Stimulated activated CD4-positive, alpha-beta T cell treated with anti-CD3 and anti-CD28 coated beads, Interleukin-1b, Interleukin-23, amount 100 ng/mL, for 4 hours (primary cell): Measurements from ENCODE around the gene ANKLE1.

ENCODE experiments used
- DNase-seq, 2 donors: peaks; one replicate each; pipeline ENCODE4 v3.0.0-alpha.2; 2020; ENCODE audit warnings: low read depth in 2 of 2

The ANKLE1 gene

GRCh38 chr19:17281391-17282304 lies at the start of gene ANKLE1:
TSS of gene ANKLE1 (plus strand) at chr19:17281901. CDS start at chr19:17281921, 20 bp downstream.
- DNase-seq, result peak in 1 of 2 donors; percentile 50

- no peak for DNase-seq
These were observed 49.4 kb upstream of the ANKLE1 start for GRCh38 chr19:17232258-17232657.

DNA sequence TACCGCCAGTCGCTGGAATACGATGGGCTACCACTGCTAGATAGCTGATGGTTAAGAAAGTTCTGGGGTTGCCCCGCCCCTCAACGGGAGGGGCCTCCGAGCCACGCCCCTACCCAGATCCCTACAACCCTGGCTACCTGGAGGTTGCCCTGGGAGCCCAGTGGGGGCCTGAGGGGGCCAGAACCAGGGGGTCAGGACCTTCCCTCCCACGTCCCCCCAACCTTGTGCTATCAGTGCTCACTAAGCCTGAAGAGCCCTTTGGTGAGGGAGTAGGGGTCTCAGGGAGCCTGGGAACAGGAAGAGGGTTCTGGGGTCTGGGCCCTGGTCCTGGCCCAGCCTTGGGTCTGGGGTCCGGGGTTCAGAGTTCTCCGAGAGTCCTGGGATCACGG lies 46.8 kb upstream of the ANKLE1 start:
- DNase-seq, result peak; percentile 57 to 59

GRCh38 chr19:17235300-17235970 lies 46.3 kb upstream of the ANKLE1 start:
- peak; percentile 66 for DNase-seq

GRCh38 chr19:17235971-17236777 lies 45.5 kb upstream of the ANKLE1 start:
- no peak for DNase-seq

DNA sequence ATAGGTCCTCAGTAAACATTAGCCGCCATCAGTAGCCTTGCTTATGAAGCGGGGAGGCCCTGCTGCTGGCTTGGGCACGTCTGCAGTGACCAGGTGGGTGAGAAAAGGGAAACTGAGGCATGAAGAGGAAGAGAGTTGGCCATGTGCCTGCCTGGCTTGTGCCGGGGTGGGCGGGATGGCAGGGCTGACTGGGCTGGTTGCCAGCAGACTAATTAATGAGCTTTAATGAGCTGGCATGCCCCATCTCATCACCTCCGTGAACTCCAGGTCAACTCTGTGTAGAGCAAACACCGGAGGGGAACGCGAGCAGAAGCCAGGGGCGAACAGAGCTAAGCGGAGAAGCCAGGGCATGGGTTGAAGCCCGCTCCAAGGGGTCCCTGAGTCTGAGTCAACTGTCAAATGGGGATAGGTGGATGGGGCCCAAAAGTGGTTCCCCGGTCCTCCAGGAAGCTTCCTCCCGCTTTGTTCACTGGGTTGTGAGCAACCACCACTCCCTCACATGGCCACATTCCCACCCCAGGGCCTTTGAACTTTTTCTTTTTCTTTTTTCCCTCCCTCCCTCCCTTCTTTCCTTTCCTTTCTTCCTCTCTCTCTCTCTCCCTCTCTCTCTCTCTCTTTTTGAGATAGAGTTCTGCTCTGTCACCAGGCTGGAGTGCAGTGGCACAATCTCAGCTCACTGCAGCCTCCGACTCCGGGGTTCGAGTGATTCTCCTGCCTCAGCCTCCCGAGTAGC lies 44.7 kb upstream of the ANKLE1 start:
- no peak for DNase-seq

DNA sequence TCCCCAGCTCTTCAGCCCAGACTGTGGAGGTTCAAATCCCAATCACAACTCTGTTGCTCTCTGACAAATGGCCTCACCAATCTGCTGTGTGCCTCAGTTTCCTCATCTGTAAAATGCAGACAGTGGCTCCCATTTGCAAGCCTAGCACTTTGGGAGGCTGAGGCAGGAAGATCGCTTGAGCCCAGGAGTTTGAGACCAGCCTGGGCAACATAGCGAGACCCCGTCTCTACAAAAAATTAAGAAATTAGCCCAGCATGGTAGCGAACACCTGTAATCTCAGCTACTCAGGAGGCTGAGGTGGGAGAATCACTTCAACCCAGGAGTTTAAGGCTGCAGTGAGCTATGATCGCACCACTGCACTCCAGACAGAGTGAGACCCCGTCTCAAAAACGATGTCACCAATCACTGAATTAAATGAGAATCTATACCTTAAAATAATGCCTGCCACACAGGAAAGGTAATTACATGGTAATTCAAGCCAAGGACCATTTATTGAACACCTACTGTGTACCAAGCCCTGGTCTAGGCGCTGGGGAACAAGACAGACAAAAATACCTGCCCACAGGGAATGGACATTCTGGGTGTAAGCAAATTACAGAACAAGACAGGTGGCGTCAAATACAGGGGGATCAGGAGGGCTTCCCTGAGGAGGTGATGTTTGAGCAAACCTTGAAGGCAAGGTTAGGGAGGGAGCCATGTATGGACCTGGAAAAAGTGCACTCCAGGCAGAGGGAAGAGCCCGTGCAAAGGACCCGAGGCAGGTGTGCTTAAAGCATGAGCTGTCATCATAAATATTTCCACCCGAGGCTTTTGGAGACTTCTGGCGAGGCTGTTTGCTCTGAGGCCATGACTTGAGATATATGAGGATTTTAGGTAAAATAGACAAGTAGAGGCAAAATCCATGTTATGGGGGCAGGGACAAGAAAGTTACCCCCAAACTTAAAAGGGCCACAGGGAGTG lies 43.7 kb upstream of the ANKLE1 start:
- DNase-seq, result no peak

DNA sequence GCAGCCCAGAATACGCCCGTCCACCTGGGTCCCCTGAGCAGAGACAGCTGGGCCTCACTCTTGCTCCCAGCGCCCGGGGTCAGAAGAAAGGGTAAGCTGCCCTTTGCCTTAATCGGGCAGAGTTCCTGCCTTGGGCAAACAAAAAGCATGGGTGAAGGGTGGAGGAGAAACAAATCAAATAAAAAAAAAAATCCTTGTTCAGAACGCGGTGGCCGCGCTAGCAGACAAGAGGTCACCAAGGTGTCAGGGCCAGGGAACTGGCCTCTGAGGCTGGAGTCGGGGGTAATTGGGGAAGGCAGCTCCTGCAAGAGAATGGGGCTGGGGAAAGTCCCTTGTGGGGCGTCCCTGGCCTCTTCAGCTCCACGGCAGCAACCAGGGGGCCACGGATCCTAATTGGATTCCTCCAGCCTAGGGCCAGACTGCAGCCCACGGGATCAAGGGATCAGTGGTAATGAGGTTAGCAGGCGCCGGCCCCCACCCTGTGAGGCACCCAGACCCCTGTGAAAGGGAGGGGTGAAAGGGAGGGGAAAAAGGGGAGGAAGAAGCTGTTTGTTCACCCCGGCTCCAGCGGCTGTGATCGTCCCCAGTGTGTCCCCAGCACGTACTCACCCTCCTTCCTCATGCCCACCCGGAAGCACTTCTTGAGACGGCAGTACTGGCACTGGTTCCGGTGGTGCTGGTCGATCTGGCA lies 41.5 kb upstream of the ANKLE1 start:
- no peak for DNase-seq

- DNase-seq, result no peak
These were observed 40.8 kb upstream of the ANKLE1 start for GRCh38 chr19:17240826-17241399.

DNA sequence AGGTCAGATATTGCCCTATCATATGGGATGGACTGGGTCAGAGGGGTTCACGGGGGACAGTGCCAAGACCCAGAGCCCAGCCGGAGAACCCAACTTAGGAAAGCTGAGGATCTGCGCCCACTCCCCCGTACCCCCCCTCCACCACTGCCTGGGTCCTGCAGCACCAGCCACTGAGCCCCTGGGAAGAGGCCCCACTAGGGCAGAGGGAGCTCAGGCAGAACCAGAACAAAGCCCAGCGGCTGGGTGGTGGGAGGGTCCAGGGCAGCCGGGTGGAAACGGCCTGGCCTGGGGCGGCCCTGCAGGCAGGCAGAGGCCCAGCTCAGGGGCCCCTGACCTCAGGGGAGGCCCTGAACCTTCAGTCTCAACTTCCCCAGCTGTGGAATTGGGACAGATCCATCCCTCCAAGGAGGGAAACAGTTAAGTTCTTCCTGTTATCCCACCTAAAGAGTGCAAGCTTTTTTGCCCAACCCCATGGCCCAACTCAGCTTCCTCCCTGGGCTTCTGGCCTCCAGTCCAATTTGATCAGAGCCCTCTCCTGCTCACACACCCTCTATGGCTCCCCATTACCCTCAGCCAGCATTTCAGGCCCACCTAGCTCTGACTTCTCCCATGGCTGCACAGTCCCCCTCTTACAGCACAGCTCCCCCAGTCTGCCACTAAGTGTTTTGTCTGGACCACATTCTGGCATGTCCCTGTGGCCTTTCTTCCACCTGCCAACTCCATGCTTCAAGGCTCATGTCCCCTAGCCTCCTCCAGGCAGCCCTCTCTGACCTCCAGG lies 39.1 kb upstream of the ANKLE1 start:
- no peak for DNase-seq

- no peak for DNase-seq
These were observed 38.4 kb upstream of the ANKLE1 start for GRCh38 chr19:17243211-17243829.

DNA sequence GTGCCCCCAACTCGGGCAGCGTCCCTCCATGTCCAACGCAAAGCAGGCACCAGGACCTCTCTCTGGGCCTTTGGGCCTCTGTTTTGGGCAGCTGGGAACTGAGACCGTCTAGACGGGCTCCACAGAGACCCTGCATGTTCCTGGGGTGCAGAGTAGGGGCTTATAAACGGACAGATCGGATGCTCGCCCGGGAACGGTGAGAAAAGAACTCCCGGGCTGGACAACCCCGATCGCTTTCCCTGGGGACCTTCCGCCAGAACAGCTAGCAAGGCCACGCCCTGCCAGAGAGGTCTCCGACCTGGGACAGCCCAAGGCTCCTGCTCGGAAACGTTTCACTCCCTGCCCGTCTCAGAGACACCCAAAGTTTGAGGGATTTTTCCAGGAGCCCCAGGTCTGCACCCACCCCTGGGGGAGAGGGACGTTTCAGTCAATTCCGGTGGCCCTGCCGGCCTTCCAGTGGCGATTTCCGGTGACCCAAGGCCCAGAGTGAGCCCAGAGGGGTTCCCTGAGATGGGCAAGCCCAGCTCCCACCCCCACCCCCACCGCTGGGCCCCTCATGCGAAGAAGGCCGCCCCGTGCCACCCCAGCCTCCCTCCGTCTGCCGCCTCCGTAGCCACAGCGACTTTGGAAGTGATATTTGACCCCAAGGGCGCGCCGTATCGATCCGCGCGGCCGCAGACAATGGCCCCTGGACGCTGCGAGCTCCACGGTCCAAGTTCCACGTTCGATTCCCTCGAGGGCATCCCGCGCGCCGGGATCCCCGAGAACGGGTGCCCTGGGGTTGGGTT lies 37.7 kb upstream of the ANKLE1 start:
- DNase-seq, result no peak

DNA sequence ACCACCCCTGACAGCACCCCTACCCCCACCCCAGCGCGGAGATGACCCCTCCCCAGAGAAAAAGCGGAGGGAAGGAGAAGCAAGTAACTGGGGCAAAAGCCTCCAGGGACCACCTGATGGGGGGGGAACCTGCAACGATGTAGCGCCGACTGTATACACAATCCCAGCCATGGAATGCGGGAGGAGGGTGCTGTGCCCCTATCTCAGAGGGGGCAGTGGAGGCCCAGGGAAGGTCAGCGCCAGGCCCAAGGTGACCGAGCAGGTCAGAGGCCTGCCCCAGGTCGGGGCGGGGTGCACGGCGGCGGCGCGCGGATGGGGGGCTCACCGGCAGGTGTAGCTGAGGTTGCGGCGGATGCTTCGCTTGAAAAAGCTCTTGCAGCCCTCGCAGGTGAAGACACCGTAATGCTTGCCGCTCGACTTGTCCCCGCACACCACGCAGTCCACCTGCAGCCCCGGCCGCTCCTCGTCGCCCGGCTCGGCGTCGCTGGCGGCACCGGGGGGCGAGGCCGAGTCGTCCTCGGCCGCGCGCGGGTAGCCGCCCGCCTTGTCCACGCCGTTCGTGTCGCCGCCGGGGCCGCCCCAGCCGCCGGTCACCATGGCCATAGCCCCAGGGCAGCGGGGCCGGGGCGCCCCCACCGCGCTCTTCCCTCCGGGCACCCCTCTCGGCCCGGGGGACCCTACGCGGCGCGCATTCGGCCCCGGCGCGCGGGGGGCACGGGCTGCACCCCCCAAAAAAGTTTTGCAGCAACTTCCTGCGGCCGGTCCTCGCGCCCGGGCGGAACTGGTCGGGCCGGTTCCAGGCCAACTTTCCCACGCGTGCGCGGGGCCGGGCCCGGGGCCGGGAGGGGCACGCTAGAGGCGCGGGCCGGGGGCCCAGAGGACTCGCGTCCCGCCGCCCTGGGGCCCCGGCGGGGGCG lies 36.8 kb upstream of the ANKLE1 start:
- no peak for DNase-seq

DNA sequence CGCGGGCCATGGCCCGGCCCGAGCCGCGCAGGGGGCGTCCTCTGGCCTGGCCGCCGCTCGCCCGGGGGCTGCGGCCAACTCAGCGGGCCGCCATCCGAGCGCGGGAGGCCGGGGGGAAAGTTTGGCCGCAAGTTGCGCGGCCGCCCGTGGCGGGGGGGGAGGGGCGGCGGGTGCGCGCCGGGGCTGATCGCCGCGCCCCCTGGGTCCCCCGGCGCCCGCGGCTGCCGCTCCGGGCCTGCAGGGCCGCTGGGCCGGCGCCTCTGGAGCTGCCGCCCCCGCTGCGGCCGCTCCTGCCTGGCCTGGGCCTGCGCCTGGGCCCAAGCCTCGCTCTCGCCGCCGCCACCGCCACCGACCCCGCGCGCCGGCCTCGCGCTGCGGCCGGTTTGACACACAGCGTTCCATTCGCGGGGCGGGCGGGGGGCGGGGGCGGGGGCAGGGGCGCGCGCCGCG lies 36.1 kb upstream of the ANKLE1 start, which contains the start of gene NR2F6:
TSS of gene NR2F6 (minus strand) at position 385 of the 450 bp plus-strand sequence. CDS start 699 bp downstream, outside the sequence.
- no peak for DNase-seq

GRCh38 chr19:17246681-17247425 lies 34.8 kb upstream of the ANKLE1 start:
- DNase-seq, result no peak
